Measurements from ENCODE around the gene TEX44. TPM values are rescaled to one million over a fixed set of nuclear protein-coding genes. Genes with fewer than 3 reads are reported as not detected.
"Not testable (repeated sequence)": the region's sequence is repeated elsewhere in the genome, so short reads cannot be mapped to it uniquely, and the experiment has no call there.

TEX44 gene
- total RNA-seq, 1 donor from 2014 or later = not detected

DNA sequence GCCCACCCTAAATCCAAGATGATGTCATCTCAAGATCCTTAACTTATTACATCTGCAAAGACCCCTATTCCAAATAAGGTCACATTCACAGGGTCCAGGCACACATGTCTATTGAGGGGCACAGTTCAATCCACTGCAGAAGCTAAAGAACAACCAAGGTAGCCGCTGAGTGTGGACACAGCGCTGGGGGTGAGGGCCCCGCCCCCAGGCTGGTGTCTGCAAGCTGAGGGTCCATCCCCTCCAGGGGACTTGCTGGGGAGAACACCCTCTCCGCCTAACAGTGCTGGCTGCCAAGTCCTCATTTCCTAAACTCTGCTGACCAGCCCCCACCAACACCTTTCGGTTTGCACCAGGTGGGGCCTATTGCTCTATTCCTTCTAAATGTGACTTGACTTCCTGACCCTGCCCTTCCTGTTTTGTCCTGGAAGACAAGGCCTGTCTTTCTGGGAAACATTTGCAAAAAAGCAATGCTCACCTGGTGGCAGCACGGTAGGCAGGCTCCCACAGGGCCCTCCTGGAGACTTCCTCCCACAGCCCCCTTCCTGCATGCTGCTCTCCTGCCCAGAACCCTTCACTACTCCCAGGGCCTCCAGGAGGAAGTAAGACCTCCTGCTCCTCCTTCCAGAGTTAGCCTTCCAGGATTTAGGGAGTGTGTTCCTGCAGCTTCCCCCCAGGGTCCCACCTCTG, 24.4 kb upstream of the TEX44 start:
- no peak for DNase-seq (ENCODE audit: low read depth)
- no peaks in the 10 kb centered on the region for H3K4me1 ChIP-seq (ENCODE audit: insufficient read depth, low read length)
- FAIRE-seq = no peak
- no peak overlapping the region for H3K9ac ChIP-seq (ENCODE audit: low read length)
- H3K27me3 Mint-ChIP-seq (ENCODE audit: low read depth, unreplicated experiment) = peaks cover 11% of the 10 kb centered on the region
- H3K4me1 Mint-ChIP-seq (ENCODE audit: low read depth, unreplicated experiment) = no peaks in the 10 kb centered on the region
- no peak overlapping the region for H3K4me3 ChIP-seq (ENCODE audit: insufficient read depth, low read depth, low read length)
- no peaks in the 10 kb centered on the region for H3K9me3 ChIP-seq (ENCODE audit: insufficient read depth, low read depth, low read length)
- peaks cover 6% of the 10 kb centered on the region for H3K9me3 Mint-ChIP-seq (ENCODE audit: unreplicated experiment)
- no peak overlapping the region for H3K4me2 ChIP-seq (ENCODE audit: low read length)
- peak overlapping the region; percentile 41 for H3K27ac Mint-ChIP-seq (ENCODE audit: unreplicated experiment)
- H3K27ac ChIP-seq (ENCODE audit: low read depth, low read length) = no peak overlapping the region
- no peaks in the 10 kb centered on the region for H3K36me3 ChIP-seq (ENCODE audit: insufficient read depth, low read length)
- no peaks in the 10 kb centered on the region for H3K36me3 Mint-ChIP-seq (ENCODE audit: low read depth, unreplicated experiment)
- no peak overlapping the region for H3K4me3 Mint-ChIP-seq (ENCODE audit: unreplicated experiment)
- peaks cover 3% of the 10 kb centered on the region for H3K27me3 ChIP-seq (ENCODE audit: insufficient read depth, low read length)
- no peak for TF ChIP-seq EZH2 (IDR thresholded peaks at IDR 0.05; ENCODE audit: insufficient read depth, low read length)
- TF ChIP-seq, protein P1, sequence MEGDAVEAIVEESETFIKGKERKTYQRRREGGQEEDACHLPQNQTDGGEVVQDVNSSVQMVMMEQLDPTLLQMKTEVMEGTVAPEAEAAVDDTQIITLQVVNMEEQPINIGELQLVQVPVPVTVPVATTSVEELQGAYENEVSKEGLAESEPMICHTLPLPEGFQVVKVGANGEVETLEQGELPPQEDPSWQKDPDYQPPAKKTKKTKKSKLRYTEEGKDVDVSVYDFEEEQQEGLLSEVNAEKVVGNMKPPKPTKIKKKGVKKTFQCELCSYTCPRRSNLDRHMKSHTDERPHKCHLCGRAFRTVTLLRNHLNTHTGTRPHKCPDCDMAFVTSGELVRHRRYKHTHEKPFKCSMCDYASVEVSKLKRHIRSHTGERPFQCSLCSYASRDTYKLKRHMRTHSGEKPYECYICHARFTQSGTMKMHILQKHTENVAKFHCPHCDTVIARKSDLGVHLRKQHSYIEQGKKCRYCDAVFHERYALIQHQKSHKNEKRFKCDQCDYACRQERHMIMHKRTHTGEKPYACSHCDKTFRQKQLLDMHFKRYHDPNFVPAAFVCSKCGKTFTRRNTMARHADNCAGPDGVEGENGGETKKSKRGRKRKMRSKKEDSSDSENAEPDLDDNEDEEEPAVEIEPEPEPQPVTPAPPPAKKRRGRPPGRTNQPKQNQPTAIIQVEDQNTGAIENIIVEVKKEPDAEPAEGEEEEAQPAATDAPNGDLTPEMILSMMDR (IDR thresholded peaks at IDR 0.05; ENCODE audit: insufficient read depth, low read depth, low read length) = no peak
- H4K20me1 ChIP-seq (ENCODE audit: insufficient read depth, low read length) = no peaks in the 10 kb centered on the region
- H2AFZ ChIP-seq (ENCODE audit: low read depth, low read length) = no peak overlapping the region
- no peaks in the 10 kb centered on the region for H3K79me2 ChIP-seq (ENCODE audit: insufficient read depth, low read length)

DNA sequence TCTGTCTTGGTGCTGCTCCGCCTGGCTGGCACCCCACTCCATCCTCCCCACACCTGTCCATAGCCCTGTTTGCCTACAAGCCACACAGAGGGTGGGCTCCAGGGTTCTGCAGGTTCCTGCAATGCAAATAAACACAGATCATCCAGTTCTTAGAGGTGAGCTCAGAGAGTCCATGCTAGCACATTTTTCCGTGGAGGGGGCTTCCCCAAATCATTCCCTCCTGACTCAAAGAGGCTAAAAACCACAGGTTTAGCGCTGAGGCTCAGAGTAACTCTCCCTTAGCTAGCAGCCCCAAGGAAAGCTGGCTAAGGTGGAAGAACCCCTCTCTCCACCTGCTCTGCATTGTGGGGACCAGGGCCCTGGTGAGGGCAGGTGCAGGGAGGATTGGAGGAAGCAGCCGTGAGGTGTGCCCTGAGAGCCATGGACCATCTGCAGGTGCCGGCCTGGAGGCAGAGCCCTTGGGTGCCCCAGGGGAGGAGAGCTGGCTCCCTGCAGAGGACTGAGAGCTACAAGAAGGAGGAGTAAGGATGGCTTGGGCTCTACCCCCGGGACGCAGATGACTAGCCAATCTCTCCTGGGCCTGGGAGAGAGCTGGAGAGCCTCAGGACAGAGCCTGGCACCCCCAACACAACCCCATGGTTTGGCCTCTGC, 23.8 kb upstream of the TEX44 start:
- Mint-ChIP-seq H3K27ac (ENCODE audit: unreplicated experiment) (peak overlapping the region; percentile 41), H3K4me1 (ENCODE audit: low read depth, unreplicated experiment) (no peaks in the 10 kb centered on the region), H3K4me3 (ENCODE audit: unreplicated experiment) (no peak overlapping the region), H3K27me3 (ENCODE audit: low read depth, unreplicated experiment) (peaks cover 13% of the 10 kb centered on the region), H3K9me3 (ENCODE audit: unreplicated experiment) (peaks cover 6% of the 10 kb centered on the region), H3K36me3 (ENCODE audit: low read depth, unreplicated experiment) (no peaks in the 10 kb centered on the region)
- no peaks in the 10 kb centered on the region for H3K36me3 ChIP-seq (ENCODE audit: insufficient read depth, low read length)
- H3K4me1 ChIP-seq (ENCODE audit: insufficient read depth, low read length) = no peaks in the 10 kb centered on the region
- no peaks in the 10 kb centered on the region for H3K9me3 ChIP-seq (ENCODE audit: insufficient read depth, low read depth, low read length)
- FAIRE-seq = no peak
- H3K4me2 ChIP-seq (ENCODE audit: low read length) = no peak overlapping the region
- H3K27ac ChIP-seq (ENCODE audit: low read depth, low read length) = no peak overlapping the region
- no peak overlapping the region for H2AFZ ChIP-seq (ENCODE audit: low read depth, low read length)
- no peaks in the 10 kb centered on the region for H3K79me2 ChIP-seq (ENCODE audit: insufficient read depth, low read length)
- no peak overlapping the region for H3K9ac ChIP-seq (ENCODE audit: low read length)
- DNase-seq (ENCODE audit: low read depth) = no peak
- TF ChIP-seq, protein P1 (IDR thresholded peaks at IDR 0.05; ENCODE audit: insufficient read depth, low read depth, low read length) = no peak
- no peak for TF ChIP-seq EZH2 (IDR thresholded peaks at IDR 0.05; ENCODE audit: insufficient read depth, low read length)
- no peak overlapping the region for H3K4me3 ChIP-seq (ENCODE audit: insufficient read depth, low read depth, low read length)
- peaks cover 3% of the 10 kb centered on the region for H3K27me3 ChIP-seq (ENCODE audit: insufficient read depth, low read length)
- no peaks in the 10 kb centered on the region for H4K20me1 ChIP-seq (ENCODE audit: insufficient read depth, low read length)

- not testable (repeated sequence) for H3K4me2 ChIP-seq (ENCODE audit: low read length); FAIRE-seq; H3K4me3 ChIP-seq (ENCODE audit: insufficient read depth, low read depth, low read length); H3K4me1 Mint-ChIP-seq (ENCODE audit: low read depth, unreplicated experiment); H3K36me3 Mint-ChIP-seq (ENCODE audit: low read depth, unreplicated experiment); H3K9ac ChIP-seq (ENCODE audit: low read length); H2AFZ ChIP-seq (ENCODE audit: low read depth, low read length); H4K20me1 ChIP-seq (ENCODE audit: insufficient read depth, low read length); H3K27me3 ChIP-seq (ENCODE audit: insufficient read depth, low read length); H3K4me1 ChIP-seq (ENCODE audit: insufficient read depth, low read length); H3K27ac ChIP-seq (ENCODE audit: low read depth, low read length); H3K4me3 Mint-ChIP-seq (ENCODE audit: unreplicated experiment); H3K9me3 ChIP-seq (ENCODE audit: insufficient read depth, low read depth, low read length); H3K27ac Mint-ChIP-seq (ENCODE audit: unreplicated experiment); H3K9me3 Mint-ChIP-seq (ENCODE audit: unreplicated experiment); H3K79me2 ChIP-seq (ENCODE audit: insufficient read depth, low read length); H3K36me3 ChIP-seq (ENCODE audit: insufficient read depth, low read length); DNase-seq (ENCODE audit: low read depth)
- peaks cover 13% of the 10 kb centered on the region for H3K27me3 Mint-ChIP-seq (ENCODE audit: low read depth, unreplicated experiment)
Observed at GRCh38 chr2:231570915-231571314, 21.7 kb upstream of the TEX44 start.

All from astrocyte (in vitro differentiated cells and primary cell).